NCI-H1105 (cell line): ENCODE results near the gene TBK1.
A peak's percentile ranks its signal among the peaks of the same experiment; 100 is the strongest.

Experiments
- DNase-seq: peaks from one replicate; lab custom pipeline; 2025; lab: John Stamatoyannopoulos, UW

TBK1 gene

DNA sequence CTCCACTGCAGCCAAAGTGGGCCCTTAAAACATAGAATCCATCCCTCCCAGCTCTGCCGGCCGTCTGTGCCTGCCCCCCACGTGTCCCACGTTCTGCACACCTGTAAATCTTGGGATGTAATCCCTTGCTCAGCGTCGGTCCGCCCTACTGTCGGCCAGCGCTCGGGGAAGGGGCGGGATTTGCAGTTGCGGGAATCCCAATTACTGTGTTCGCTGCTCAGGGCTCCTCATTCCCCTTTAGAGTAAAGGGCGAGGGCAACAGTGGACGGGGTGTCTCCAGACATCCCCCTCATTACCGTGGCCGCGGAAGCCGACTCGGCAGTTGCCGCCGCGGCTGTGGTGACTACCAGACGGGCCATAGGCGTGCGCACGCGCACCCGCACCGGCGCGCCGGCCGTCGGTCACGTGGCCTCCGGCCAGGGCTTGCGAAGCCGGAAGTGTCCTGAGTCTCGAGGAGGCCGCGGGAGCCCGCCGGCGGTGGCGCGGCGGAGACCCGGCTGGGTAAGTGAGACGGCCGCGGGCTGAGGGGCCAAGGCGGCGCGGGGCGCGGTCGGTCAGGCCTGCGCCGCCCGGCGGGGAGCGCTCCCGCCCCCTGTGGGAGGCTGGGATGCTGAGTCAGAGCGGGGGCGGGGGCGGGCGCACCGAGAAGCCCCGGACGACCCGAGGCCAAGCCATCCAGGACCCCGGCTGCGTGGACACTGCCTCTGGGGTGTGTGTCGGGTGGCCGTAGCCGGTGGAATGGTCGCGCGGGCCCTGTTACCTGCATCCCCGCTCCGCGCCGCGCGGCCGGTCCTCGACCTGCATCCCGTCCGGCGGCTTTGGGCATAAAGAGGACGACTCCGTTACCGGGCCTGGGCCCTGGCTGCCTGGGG is at the start of gene TBK1:
Gene TBK1 (plus strand): TSS at position 434 of the 872 bp plus-strand sequence. CDS start 3,751 bp downstream, outside the sequence.
- DNase-seq = peak; percentile 80

DNA sequence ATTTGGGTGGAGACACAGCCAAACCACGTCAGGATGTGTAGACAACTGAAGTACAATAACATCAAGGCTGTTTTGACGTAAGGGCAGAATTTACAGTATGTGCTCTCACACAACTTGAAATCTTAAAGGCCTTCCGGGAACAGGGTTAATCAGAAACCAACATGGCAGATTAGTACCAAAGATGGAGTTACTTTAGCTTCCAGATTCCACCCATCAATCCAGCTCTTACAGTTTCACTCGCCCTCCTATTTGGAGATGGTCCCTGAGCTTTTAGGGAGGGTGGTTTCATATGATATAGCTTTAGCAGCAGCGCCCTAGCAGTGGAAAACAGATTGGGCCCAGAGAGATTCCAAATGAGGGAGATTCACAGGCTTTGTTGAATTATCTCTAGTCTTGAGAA is 49.7 kb upstream of the TBK1 start:
- DNase-seq = no peak

DNA sequence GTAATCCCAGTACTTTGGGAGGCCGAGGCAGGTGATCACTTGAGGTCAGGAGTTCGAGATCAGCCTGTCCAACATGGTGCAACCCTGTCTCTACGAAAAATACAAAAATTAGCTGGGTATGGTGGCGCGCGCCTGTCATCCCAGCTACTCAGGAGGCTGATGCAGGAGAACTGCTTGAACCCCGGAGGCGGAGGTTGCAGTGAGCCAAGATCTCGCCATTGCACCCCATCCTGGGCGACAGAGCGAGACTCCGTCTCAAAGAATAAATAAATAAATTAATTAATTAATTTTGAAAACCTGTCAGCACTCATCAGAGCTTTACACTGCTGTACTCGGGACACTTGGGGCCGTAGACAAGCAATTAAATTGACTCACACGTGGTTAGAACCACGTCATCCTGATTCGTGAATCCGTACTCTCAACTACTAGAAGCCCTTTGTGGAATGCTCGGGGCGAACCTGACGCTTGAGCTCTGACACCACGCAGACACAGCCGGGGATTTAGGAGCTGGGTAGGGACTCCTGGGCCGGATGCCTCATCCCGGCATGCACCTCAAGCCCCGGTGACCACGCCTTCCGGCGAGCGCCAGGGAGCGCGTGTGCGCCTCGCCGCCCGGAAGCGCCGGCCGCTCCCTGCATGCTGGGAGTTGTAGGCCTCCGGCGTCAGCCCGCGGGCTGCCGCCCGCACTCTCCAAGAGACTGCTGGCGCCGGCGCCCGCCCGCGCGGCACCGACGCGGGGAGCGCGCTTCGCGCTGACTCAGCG is 48.0 kb upstream of the TBK1 start, which contains the start of gene XPOT:
Gene XPOT (plus strand): TSS at position 686 of the 763 bp plus-strand sequence. CDS start 5,644 bp downstream, outside the sequence.
- DNase-seq = peak; percentile 92

DNA sequence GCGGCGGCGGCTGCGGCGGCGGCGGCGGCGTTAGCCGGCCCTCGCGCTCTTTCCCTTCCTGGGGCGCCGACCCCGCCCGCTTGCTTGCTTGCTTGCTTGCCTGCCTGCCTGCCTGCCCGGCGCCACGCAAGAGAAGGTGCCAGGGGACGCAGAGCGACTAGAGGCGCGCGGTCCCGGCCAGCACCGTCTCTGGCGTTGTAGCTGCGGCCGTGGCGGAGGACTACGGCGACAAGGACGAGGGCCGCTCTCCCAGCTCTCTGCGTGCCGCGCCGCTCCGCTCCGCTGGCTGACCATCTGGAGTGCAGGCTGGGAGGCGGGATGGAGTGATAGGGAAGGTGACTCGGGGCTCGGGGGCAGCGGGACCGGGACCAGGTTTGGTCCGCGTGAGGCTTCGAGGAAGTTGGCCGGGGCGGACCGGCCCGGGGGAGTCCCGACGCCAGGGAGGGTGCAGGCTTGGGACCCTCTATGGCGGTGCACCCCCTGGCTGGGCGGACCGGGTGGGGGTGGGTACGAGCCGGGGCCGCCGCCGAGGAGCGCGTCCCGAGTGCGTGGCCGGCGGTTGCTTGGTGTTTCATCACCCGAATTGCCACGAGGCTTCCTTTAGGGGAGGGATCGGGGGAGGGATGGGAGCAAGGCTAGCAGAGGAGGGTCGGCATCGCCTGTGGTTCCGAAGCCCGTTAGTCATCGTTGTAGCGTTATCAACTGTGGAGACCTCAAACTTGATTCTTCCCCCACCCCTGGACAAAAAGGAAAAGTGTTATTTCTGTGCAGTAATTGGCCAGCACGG is 47.3 kb upstream of the TBK1 start:
- peak; percentile 55 for DNase-seq

DNA sequence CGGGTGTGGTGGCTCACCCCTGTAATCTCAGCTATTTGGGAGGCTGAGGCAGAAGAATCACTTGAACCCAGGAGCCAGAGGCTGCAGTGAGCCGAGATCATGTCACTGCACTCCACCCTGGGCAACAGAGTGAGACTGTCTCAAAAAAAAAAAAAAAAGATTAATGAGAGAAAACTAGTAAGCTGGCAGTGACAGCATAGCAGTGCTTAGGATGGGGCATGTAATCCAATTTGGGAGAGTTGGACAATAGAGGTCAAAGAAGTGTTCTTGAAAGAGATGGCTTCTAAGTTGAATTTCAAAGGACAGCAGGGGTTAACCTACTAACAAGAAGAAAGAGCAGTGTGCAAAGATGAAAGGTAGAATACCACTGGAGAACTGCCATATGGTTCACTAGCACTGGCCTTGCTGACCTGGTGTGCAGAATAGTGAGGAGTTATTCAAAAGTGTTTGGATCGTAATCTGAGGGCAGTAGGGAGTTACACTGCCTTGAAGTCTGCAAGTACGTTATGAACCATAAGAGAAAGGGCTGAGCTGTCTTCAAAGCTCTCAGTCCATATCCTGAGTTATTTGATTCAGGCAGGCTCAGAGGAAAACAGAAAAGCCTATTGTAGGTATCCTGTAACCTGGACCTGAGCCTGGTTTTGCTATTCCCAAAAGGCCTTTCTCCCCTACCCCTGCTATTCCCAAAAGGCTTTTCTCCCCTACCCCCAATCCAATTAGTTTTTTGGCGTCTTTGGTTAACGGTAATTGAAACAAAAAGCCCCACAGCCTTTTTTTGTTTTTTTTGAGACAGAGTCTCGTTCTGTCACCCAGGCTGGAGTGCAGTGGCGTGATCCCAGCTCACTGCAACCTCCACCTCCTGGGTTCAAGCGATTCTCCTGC is 44.3 kb upstream of the TBK1 start:
- no peak for DNase-seq

DNA sequence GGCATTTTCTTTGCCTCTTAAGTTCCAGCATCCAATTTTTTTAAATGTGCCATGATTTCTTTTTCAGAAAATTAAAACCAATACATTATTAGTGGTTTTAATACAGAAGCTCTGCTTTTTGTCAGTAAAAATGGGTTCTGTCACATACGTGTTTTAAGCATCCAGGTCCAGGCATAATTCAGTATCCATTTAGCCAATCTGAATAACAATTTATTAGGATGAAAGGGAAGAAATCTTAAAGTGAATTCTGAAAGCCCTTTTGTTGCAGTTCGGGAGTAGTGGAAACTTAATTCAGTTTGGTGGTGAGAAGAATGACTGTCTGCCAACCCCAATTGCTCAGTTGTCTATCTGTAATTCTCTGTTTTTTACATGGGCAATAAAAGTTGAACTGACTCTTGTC is 40.5 kb upstream of the TBK1 start:
- DNase-seq = no peak

DNA sequence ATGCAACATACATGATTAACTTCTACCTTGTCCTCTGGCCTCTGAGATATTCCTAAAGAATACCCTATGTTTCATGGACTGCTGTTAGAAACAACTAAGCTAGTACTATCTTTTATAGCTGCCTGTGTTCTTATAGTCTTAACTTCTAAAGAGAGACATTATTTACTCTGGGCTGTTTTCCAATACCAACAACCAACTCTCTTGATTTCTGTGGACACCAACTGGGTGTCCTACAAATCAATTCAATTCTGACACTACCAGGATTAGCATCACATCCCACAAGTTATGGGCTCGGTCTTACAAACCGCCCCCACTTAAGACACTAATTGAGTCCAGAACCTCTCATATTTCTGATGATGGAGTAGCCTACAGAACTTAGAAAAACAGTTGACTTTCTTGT is 39.5 kb upstream of the TBK1 start:
- no peak for DNase-seq

DNA sequence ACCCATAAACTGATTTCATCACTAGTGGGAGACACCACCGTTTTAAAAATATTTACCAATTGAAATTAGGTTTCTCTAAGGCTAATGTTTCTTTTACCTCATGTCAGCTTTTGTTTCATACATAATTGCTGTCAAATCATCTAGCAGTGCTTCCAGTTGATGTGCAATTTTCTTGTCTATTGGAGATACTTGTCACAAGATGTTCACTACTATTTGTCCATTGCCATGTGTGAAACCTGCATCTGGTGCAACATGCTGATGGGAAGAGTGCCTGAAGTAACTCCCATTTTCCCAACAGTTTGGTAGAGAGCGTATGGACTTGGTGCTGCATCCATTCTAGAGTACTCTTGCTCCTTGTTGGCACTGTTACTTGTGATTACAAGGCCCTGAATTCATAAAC is 38.0 kb upstream of the TBK1 start:
- DNase-seq = no peak

DNA sequence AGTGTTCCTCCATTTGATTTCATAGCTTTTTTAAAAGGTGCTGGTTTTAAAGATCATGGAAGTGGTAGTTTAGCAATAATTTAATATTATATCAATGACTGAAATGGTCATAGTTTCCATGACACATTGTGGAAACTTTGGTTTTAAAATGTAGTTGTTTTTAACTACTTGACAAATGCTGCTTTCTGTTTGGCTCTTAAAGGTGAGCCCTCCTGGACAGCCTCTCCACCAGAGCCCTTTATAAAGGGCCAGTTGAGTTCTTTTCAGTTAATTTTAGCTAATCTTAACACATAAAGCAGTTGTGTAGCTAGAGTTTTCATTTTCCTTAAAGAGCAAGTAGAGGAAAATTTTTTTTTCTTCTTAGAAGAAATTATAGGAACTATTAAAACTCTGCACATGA is 33.7 kb upstream of the TBK1 start:
- no peak for DNase-seq

DNA sequence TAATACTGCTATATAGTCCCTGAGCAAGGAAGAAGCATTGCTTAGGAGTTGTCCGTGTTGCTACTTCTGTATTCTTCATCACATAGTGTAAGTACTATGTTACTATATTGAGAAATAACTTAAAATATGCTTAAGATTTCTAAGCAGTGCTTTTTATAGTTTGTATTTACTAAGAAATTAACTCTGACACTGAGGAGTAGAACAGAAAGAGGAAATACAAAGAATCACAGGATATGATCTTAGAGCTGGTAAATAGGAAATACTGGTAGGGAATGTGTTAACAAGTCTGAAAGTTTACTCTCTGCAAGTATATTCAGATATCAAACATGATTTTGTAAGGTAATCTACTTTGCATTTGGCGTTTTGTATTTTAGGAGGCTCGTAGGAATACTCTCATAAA is 32.2 kb upstream of the TBK1 start:
- DNase-seq = no peak

DNA sequence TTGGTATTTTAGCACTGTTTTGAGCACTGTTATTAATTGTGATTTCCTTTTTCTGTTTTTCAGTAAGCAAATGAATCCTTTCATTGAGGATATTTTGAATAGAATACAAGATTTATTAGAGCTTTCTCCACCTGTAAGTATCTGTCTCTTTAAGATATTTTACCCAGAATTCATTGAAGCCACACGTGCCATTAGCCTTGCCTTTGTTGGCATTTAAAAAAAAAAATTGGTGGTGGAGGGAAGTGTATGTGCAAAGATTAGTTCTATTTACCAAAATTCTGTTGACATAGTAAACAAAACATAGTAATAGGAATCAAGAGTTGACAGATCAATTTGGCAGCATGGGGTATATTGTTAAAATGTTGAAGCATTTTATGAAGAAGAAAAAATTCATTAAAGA is 23.9 kb upstream of the TBK1 start:
- no peak for DNase-seq

DNA sequence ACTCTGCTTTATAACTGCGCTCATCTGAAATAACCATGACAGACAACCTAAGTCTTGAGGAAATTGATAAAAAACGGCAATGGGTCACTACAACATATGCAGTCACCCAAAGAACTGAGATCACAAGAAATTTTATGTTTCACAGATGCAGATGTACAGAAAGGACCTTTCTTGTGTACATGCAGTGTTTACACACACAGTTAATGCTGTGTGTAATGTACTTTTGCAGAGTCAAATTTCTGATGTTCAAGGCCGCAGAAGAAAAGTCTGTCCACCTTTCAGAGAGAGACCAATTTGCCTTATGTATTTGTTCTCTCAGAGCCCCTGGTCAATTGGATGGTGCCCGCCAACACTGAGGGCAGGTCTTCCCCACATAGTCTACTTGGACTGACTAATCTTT is 23.0 kb upstream of the TBK1 start:
- no peak for DNase-seq

DNA sequence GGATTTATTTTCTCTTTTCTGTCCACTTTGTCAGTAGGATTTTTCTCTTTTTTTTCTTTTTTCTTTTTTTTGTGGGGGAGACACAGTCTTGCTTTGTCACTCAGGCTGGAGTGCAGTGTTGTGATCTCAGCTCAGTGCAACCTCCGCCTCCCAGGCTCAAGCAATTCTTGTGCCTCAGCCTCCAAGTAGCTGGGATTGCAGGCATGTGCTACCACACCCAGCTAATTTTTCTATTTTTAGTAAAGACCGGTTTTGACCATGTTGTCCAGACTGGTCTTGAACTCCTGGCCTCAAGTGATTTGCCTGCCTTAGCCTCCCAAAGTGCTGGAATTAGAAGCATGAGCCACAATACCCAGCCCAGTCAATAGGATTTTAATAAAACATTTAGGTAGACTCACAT is 21.0 kb upstream of the TBK1 start:
- no peak for DNase-seq

DNA sequence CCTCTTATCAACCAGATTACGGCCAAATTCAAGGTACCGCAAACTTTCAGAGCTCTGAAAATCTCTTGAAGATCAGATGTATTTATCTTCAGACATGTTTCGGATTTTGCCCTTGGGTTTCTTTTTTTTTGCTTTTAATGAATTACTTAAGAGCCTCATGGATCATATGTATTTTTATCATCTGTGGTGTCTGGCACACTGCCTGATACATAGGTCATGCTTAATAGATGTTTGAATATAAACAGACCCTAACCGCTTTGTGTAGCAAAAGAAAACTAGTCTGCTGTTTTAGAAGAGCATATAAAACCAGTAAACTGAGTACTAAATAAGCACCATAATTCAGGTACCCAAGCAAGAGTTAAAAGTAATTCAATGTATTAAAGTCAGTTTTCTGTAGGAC is 20.1 kb upstream of the TBK1 start:
- no peak for DNase-seq

DNA sequence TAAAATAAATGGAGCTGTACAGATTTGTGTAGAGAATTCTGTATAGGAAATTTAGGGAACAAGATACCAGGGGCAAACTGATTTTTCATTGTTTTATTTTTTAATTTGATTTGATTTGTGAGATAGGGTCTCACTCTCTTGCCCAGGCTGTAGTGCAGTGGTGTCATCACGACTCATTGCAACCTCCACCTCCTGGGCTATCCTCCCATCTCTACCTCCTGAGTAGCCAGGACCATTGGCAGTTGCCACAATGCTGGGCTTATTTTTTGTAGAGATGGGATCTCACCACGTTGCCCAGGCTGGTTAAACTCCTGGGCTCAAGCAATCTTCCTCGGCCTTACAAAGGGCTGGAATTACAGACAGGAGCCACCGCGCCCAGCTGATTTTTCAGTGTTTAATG is 18.0 kb upstream of the TBK1 start:
- DNase-seq = no peak

DNA sequence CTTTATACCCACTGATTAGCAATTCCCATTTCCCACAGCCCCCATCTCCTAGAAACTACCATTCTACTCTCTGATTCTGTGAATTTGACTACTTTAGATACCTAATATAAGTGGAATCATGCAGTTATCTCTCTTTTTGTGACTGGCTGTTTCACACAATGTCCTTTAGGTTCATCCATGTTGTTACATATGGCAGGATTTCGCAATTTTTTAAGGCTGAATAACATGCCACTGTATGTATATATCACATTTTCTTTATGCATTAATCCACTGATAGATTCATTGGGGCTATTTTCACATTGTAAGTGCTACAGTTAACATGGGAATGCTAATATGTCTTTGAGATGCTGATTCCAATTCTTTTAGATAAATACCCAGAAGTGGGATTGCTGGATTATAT is 11.8 kb upstream of the TBK1 start:
- DNase-seq = no peak

DNA sequence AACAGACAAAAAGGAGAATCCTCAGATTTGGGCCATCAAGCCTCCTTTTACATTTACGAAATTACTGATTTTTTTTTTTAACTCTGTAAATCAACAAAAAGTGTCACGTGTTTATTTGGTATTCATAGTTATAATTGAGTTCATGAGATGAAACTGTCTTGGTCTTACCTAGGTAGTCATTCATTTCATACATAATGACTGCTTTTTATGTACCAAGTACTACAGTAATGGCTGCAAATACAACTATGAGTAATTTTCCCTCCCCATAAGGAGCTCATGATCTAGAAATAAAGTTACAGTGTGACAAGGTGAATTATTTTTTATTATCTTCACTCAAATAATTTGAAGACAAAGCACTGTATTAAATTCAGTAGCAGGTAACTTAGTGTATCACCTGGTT is 6.4 kb upstream of the TBK1 start:
- no peak for DNase-seq

DNA sequence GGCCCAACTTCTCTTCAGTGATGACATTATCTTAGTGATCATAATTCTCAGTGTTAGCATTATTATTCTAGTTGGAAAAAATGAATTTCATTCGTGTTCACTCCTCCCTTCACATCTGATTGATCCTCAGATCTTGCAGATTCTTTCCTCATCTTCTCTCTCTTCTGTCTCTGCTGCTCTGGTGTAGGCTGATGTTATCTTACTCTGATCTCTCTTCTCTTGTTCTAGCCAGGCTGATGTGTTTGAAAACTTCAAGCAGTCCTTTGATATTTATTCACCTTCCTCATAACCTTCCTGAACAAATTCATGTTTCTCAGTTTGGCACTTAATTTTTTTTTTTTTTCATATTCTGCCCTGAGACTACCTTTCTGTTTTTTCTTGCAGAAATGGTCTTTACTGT is 5.6 kb upstream of the TBK1 start:
- no peak for DNase-seq

DNA sequence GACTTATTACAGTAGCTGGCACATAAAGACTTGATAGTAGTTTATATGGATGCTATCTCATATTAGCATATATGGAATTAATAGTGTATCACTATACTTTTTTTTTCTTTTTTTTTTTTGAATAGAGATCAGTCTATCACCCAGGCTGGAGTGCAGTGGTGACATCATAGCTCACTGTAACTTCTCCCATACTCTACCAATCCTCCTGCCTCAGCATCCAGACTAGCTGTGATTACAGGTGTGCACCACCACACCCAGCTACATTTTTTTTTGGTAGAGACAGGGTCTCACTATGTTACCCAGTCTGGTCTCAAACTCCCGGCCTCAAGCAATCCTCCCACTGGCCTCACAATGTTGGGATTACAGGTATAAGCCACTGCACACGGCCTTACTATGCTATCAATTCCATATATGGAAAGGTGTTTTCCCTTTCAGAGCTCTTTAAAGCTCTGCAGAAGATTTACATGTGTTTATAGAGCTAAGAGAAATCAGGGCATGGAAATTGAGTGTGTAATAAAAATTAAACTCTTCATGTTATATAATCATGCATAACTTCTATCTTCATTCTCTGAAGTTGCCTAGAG is 1.8 kb upstream of the TBK1 start:
- DNase-seq = no peak

DNA sequence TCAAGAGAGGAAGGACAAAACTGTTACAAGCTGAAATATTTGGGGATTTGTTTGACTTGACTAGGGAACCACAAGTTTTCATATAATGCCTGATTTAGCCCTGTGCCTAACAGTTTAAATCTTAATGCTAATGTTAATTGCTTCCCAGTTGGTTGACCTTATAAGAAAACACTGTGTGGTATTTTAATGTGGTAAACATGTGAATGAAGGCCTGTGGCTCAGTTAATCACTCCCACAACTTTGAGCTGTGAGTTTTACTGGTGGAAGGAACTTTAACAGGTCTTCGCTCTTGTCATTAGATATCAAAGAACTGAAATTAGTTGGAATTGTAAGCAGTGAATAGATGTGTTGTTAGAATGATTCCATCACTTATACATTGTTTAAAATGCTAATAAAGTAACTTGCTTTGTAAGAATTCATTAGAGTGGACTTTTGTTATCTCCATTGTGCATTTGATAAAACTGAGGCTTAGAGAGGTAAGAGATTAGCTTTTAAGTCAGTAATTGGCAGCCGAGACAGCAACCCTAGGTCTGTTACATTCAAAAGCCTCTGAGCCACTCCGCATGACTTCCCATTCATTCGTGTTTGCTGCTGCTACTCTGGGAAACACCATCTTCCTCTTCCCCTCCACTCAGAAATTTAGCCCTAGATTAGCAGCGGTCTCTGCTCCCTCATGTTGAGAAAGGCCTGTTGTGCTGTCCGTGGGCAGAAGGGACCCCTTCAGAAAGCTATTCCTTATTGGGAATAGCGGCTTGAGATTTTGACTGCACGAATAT is 1.0 kb upstream of the TBK1 start:
- peak; percentile 11 for DNase-seq
